ENCODE results near the gene CAPZB. TPM values are rescaled to one million over a fixed set of nuclear protein-coding genes. Genes with fewer than 3 reads are reported as not detected.

The CAPZB gene
- total RNA-seq, 3 donors from 2014 or later (not counting 1 experiment from before 2014, with no cell fraction given), result 369 to 393 (median 375) TPM

- H3K4me3 ChIP-seq (ENCODE audit: low read length), result no peak overlapping the region
- TF ChIP-seq, protein P1, sequence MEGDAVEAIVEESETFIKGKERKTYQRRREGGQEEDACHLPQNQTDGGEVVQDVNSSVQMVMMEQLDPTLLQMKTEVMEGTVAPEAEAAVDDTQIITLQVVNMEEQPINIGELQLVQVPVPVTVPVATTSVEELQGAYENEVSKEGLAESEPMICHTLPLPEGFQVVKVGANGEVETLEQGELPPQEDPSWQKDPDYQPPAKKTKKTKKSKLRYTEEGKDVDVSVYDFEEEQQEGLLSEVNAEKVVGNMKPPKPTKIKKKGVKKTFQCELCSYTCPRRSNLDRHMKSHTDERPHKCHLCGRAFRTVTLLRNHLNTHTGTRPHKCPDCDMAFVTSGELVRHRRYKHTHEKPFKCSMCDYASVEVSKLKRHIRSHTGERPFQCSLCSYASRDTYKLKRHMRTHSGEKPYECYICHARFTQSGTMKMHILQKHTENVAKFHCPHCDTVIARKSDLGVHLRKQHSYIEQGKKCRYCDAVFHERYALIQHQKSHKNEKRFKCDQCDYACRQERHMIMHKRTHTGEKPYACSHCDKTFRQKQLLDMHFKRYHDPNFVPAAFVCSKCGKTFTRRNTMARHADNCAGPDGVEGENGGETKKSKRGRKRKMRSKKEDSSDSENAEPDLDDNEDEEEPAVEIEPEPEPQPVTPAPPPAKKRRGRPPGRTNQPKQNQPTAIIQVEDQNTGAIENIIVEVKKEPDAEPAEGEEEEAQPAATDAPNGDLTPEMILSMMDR (IDR thresholded peaks at IDR 0.05), result no peak
- H3K36me3 Mint-ChIP-seq, result no peaks in the 10 kb centered on the region
- no peaks in the 10 kb centered on the region for H3K4me1 Mint-ChIP-seq
- H3K9me3 ChIP-seq (ENCODE audit: control insufficient read depth, insufficient read depth, low read length), result no peaks in the 10 kb centered on the region
- no peak overlapping the region for H3K27ac ChIP-seq (ENCODE audit: low read length)
- no peaks in the 10 kb centered on the region for H3K27me3 ChIP-seq (ENCODE audit: control insufficient read depth, insufficient read depth, low read length)
- H3K36me3 ChIP-seq (ENCODE audit: control insufficient read depth, insufficient read depth, low read length), result peaks cover 39% of the 10 kb centered on the region
- no peak for DNase-seq
- H3K9me3 Mint-ChIP-seq, result no peaks in the 10 kb centered on the region
- WGBS (ENCODE audit: insufficient coverage), result 95% methylated on average over 19 of the region's 19 CpGs
- no peak overlapping the region for H3K4me3 Mint-ChIP-seq
- ATAC-seq, result no peak
- intact Hi-C loops (cut with micrococcal nuclease), result no loop called here
- no peaks in the 10 kb centered on the region for H3K27me3 Mint-ChIP-seq (ENCODE audit: low read depth in 2 of 2)
- no peak overlapping the region for H3K27ac Mint-ChIP-seq
- no peaks in the 10 kb centered on the region for H3K4me1 ChIP-seq (ENCODE audit: control insufficient read depth, insufficient read depth, low read length)
Measured at GRCh38 chr1:19339214-19339861, 146.0 kb downstream of the CAPZB start.

GRCh38 chr1:19338323-19338762 lies 147.0 kb downstream of the CAPZB start:
- intact Hi-C loops (cut with micrococcal nuclease), result no loop called here
- no peak overlapping the region for H3K27ac Mint-ChIP-seq

DNA sequence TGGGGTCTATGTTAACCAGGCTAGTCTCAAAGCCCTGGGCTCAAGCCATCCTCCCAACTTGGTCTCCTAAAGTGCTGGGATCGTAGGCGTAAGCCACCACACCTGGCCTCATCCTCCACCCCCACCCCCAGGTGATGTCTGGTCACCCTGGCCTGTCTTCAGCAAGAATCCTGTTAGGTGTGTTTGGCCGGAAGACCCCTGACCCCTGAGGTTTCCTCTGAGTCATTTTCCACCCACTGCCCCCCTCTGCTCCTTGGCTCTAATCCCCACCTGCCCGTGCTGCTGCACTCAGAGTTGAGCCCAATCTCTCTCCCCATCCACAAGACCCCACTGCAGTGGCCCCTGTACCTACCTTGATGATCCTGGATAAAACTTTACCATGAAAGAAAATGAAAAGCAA lies 148.1 kb downstream of the CAPZB start:
- Histone ChIP-seq H3K27me3 (ENCODE audit: control insufficient read depth, insufficient read depth, low read length) (no peaks in the 10 kb centered on the region), H3K9me3 (ENCODE audit: control insufficient read depth, insufficient read depth, low read length) (no peaks in the 10 kb centered on the region), H3K4me3 (ENCODE audit: low read length) (no peak overlapping the region), H3K4me1 (ENCODE audit: control insufficient read depth, insufficient read depth, low read length) (no peaks in the 10 kb centered on the region), H3K27ac (ENCODE audit: low read length) (no peak overlapping the region), H3K36me3 (ENCODE audit: control insufficient read depth, insufficient read depth, low read length) (peaks cover 20% of the 10 kb centered on the region)
- no peaks in the 10 kb centered on the region for H3K4me1 Mint-ChIP-seq
- intact Hi-C loops (cut with micrococcal nuclease), result no loop called here
- H3K36me3 Mint-ChIP-seq, result no peaks in the 10 kb centered on the region
- no peak overlapping the region for H3K4me3 Mint-ChIP-seq
- H3K27ac Mint-ChIP-seq, result peak overlapping the region; percentile 65 to 72
- 91% methylated on average over 4 of the region's 4 CpGs for WGBS (ENCODE audit: insufficient coverage)
- H3K27me3 Mint-ChIP-seq (ENCODE audit: low read depth in 2 of 2), result no peaks in the 10 kb centered on the region
- DNase-seq (no peak), ATAC-seq (no peak)
- H3K9me3 Mint-ChIP-seq, result no peaks in the 10 kb centered on the region
- TF ChIP-seq, protein P1 (IDR thresholded peaks at IDR 0.05), result no peak

More at GRCh38 chr1:19338323-19338762, 147.0 kb downstream of the CAPZB start:
- H3K4me1 ChIP-seq (ENCODE audit: control insufficient read depth, insufficient read depth, low read length), result no peaks in the 10 kb centered on the region
- DNase-seq (no peak), ATAC-seq (no peak)
- no peaks in the 10 kb centered on the region for H3K9me3 ChIP-seq (ENCODE audit: control insufficient read depth, insufficient read depth, low read length)
- H3K36me3 ChIP-seq (ENCODE audit: control insufficient read depth, insufficient read depth, low read length), result peaks cover 29% of the 10 kb centered on the region
- WGBS (ENCODE audit: insufficient coverage), result 98% methylated on average over 27 of the region's 27 CpGs
- no peak overlapping the region for H3K4me3 ChIP-seq (ENCODE audit: low read length)
- no peaks in the 10 kb centered on the region for H3K9me3 Mint-ChIP-seq
- no peaks in the 10 kb centered on the region for H3K27me3 Mint-ChIP-seq (ENCODE audit: low read depth in 2 of 2)
- H3K27ac ChIP-seq (ENCODE audit: low read length), result no peak overlapping the region
- no peaks in the 10 kb centered on the region for H3K36me3 Mint-ChIP-seq
- TF ChIP-seq, protein P1 (IDR thresholded peaks at IDR 0.05), result no peak
- no peaks in the 10 kb centered on the region for H3K27me3 ChIP-seq (ENCODE audit: control insufficient read depth, insufficient read depth, low read length)
- H3K4me1 Mint-ChIP-seq, result no peaks in the 10 kb centered on the region
- H3K4me3 Mint-ChIP-seq, result no peak overlapping the region

DNA sequence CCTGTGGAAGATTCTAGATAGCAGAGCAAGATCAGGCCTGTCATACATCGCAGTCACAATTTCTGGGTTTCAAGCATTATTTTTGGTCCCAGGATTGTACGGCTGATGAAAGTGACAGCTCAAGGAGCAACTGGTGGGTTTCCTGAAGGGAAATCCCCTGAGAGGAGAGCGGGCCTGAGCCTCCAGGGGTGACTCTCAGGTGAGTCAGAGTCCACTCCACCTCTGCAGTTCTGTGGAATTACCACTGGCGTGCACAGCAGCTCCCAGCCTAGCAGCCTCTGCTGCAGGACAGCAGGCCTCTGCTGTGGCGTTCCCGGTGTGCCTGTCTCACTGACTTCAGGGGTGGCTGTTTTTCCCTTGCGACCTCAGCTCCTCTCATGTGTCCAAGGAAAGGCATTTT lies 148.8 kb downstream of the CAPZB start:
- Histone ChIP-seq H3K27ac (ENCODE audit: low read length) (no peak overlapping the region), H3K9me3 (ENCODE audit: control insufficient read depth, insufficient read depth, low read length) (no peaks in the 10 kb centered on the region), H3K36me3 (ENCODE audit: control insufficient read depth, insufficient read depth, low read length) (peaks cover 14% of the 10 kb centered on the region), H3K27me3 (ENCODE audit: control insufficient read depth, insufficient read depth, low read length) (no peaks in the 10 kb centered on the region), H3K4me3 (ENCODE audit: low read length) (no peak overlapping the region), H3K4me1 (ENCODE audit: control insufficient read depth, insufficient read depth, low read length) (no peaks in the 10 kb centered on the region)
- H3K36me3 Mint-ChIP-seq, result no peaks in the 10 kb centered on the region
- H3K9me3 Mint-ChIP-seq, result no peaks in the 10 kb centered on the region
- 88% methylated on average over 7 of the region's 7 CpGs for WGBS (ENCODE audit: insufficient coverage)
- no peak overlapping the region for H3K4me3 Mint-ChIP-seq
- intact Hi-C loops (cut with micrococcal nuclease), result no loop called here
- no peak overlapping the region for H3K27ac Mint-ChIP-seq
- no peaks in the 10 kb centered on the region for H3K4me1 Mint-ChIP-seq
- ATAC-seq (no peak), DNase-seq (no peak)
- H3K27me3 Mint-ChIP-seq (ENCODE audit: low read depth in 2 of 2), result no peaks in the 10 kb centered on the region
- TF ChIP-seq, protein P1 (IDR thresholded peaks at IDR 0.05), result no peak
